Measurements from ENCODE around the gene MREG. TPM values are rescaled to one million over a fixed set of nuclear protein-coding genes. Genes with fewer than 3 reads are reported as not detected.

MREG gene
- total RNA-seq, 1 experiment from 2014 or later: 16.9 TPM

GRCh38 chr2:215931256-215931903 is 82.0 kb downstream of the MREG start:
- Histone ChIP-seq H3K36me3 (ENCODE audit: control insufficient read depth in 1 of 2, insufficient read depth in 2 of 2, low read length in 2 of 2) (no peaks in the 10 kb centered on the region), H3K27ac (ENCODE audit: low read depth, low read length) (no peak overlapping the region), H3K79me2 (ENCODE audit: insufficient read depth, low read length) (no peaks in the 10 kb centered on the region), H3K4me1 (ENCODE audit: control insufficient read depth in 1 of 2, insufficient read depth in 2 of 2, low read length in 2 of 2) (peaks cover 0 to 9% of the 10 kb centered on the region in 2 experiments; a peak in 2 of 4 replicates), H3K27me3 (ENCODE audit: insufficient read depth, low read length) (no peaks in the 10 kb centered on the region), H3K9me3 (ENCODE audit: control insufficient read depth in 1 of 2, insufficient read depth in 1 of 2, low read depth in 1 of 2, low read length in 2 of 2) (no peaks in the 10 kb centered on the region), H4K20me1 (ENCODE audit: insufficient read depth) (no peaks in the 10 kb centered on the region), H3K9me2 (ENCODE audit: insufficient read depth) (no peaks in the 10 kb centered on the region), H3K9ac (ENCODE audit: low read length) (no peak overlapping the region), H2AFZ (ENCODE audit: low read depth, low read length, poor library complexity, severe bottlenecking) (no peak overlapping the region), H3K4me2 (ENCODE audit: low read length) (no peak overlapping the region), H3K4me3 (replicated peaks in 1 of 2; ENCODE audit: low read depth in 1 of 2, low read length in 2 of 2) (no peak overlapping the region)
- no TSS peak for BruUV-seq (replicated peaks)
- POLR2A ChIA-PET: no interaction called here
- peak; percentile 57 for DNase-seq (ENCODE audit: low read depth, low spot score)
- RAD21 ChIA-PET (ENCODE audit: low non-redundant PET in 1 of 2, low total read pairs in 2 of 2, uncharacterized antibody in 2 of 2, unreplicated experiment in 2 of 2): interaction anchor here in 1 of 2 experiments (0.7 kb wide), 1 partner anchor 19 kb away, joined by 3 read pairs; no protein-coding TSS in a partner anchor
- CTCF ChIA-PET: interaction anchor here (0.5 to 1.6 kb wide), 12 partner anchors 9 to 970 kb away, joined by 3 to 6 read pairs (median 3); partner anchors contain the start of gene ATIC
- intact Hi-C loops (cut with micrococcal nuclease): loop anchor here (1.0 kb wide), 1 partner anchor 477 kb away; no protein-coding TSS in a partner anchor
- TF ChIP-seq MAX (IDR thresholded peaks at IDR 0.05) (no peak), EZH2 (IDR thresholded peaks at IDR 0.05) (no peak), ZNF274 (IDR thresholded peaks at IDR 0.05; ENCODE audit: low read depth, low read length) (no peak), CTCF (IDR thresholded peaks at IDR 0.05 in 2 of 3, conservative IDR thresholded peaks at IDR 0.05 in 1 of 3; ENCODE audit: borderline replicate concordance in 1 of 3, insufficient read depth in 1 of 3, low read depth in 2 of 3, low read length in 2 of 3) (peak; percentile 63 to 99 (median 93); a peak in 5 of 6 replicates), SIN3A (IDR thresholded peaks at IDR 0.05; ENCODE audit: low read depth) (no peak), EZH2phosphoT487 (IDR thresholded peaks at IDR 0.05; ENCODE audit: borderline replicate concordance) (no peak), SRF (IDR thresholded peaks at IDR 0.05; ENCODE audit: low read depth) (no peak), RAD21 (IDR thresholded peaks at IDR 0.05; ENCODE audit: low read depth) (peak; percentile 93), EGR1 (IDR thresholded peaks at IDR 0.05; ENCODE audit: low read depth) (no peak)
- peak; percentile 95 for ATAC-seq

All from HCT116 (cell line).